ENCODE data around the gene ZDHHC11. TPM values are rescaled to one million over a fixed set of nuclear protein-coding genes. Genes with fewer than 3 reads are reported as not detected.

ZDHHC11 gene
- total RNA-seq, 1 donor from 2014 or later: 27.5 TPM

GRCh38 chr5:864492-865167 lies 13.8 kb upstream of the ZDHHC11 start:
- no peaks in the 10 kb centered on the region for H3K4me1 Mint-ChIP-seq (ENCODE audit: unreplicated experiment)
- H3K4me3 Mint-ChIP-seq: no peak overlapping the region
- H3K27ac Mint-ChIP-seq: no peak overlapping the region
- no peaks in the 10 kb centered on the region for H3K9me3 Mint-ChIP-seq
- no peak for DNase-seq (ENCODE audit: extremely low spot score, unreplicated experiment)
- H3K36me3 Mint-ChIP-seq: peaks cover 22% of the 10 kb centered on the region
- TF ChIP-seq, protein P1, sequence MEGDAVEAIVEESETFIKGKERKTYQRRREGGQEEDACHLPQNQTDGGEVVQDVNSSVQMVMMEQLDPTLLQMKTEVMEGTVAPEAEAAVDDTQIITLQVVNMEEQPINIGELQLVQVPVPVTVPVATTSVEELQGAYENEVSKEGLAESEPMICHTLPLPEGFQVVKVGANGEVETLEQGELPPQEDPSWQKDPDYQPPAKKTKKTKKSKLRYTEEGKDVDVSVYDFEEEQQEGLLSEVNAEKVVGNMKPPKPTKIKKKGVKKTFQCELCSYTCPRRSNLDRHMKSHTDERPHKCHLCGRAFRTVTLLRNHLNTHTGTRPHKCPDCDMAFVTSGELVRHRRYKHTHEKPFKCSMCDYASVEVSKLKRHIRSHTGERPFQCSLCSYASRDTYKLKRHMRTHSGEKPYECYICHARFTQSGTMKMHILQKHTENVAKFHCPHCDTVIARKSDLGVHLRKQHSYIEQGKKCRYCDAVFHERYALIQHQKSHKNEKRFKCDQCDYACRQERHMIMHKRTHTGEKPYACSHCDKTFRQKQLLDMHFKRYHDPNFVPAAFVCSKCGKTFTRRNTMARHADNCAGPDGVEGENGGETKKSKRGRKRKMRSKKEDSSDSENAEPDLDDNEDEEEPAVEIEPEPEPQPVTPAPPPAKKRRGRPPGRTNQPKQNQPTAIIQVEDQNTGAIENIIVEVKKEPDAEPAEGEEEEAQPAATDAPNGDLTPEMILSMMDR (conservative IDR thresholded peaks at IDR 0.05): no peak
- H3K27me3 Mint-ChIP-seq: no peaks in the 10 kb centered on the region

GRCh38 chr5:863244-863805 lies 12.5 kb upstream of the ZDHHC11 start:
- H3K27ac Mint-ChIP-seq: no peak overlapping the region

DNA sequence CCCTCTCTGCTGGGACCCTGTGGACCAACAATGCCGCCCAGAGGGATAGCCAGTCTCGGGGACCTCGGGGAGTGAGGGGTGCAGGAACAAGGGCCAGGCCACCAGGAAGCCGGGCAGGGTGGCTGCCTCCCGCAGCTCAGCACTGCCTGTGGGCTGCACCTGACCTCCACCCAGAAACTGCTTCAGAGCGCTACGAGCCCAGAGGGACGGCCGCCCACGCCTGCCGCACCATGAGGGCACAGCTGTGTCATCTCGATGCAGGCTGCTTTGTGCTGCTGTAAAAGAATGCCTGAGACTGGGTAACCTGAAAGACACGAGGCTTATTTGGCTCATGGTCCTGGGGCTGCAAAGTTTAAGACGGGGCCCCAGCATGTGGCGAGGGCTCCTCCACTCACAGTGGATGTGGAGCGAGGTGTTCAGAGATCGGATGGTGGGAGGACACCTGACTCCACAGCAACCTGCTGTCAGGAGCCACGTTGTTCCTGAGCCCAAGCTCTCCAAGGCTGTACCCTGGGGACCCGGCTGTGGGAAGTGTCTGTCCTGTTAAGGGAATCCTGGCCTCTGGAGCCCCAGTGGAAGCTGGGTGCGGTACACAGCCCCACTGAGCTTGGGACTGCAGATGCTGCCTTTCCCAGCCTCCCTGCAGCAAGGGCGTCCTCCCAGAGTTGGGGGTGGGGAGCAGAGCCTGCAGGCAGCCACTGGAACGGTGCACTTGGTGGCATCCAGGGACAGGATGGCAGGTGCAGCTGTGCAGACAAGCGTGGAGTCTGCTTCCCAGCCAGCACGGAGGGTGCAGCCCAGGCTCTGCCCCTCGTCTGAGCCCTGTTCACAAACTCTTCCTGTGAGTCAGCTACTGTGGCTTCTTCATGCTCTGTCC lies 11.8 kb upstream of the ZDHHC11 start:
- H3K27me3 Mint-ChIP-seq: no peaks in the 10 kb centered on the region
- TF ChIP-seq, protein P1 (conservative IDR thresholded peaks at IDR 0.05): no peak
- H3K36me3 Mint-ChIP-seq: peaks cover 9% of the 10 kb centered on the region
- peaks cover 4% of the 10 kb centered on the region for H3K4me1 Mint-ChIP-seq (ENCODE audit: unreplicated experiment)
- H3K4me3 Mint-ChIP-seq: no peak overlapping the region
- no peak for DNase-seq (ENCODE audit: extremely low spot score, unreplicated experiment)
- H3K27ac Mint-ChIP-seq: no peak overlapping the region
- H3K9me3 Mint-ChIP-seq: no peaks in the 10 kb centered on the region

More at GRCh38 chr5:863244-863805, 12.5 kb upstream of the ZDHHC11 start:
- H3K27me3 Mint-ChIP-seq: no peaks in the 10 kb centered on the region
- peaks cover 15% of the 10 kb centered on the region for H3K36me3 Mint-ChIP-seq
- H3K4me3 Mint-ChIP-seq: no peak overlapping the region
- H3K9me3 Mint-ChIP-seq: no peaks in the 10 kb centered on the region
- peaks cover 4% of the 10 kb centered on the region for H3K4me1 Mint-ChIP-seq (ENCODE audit: unreplicated experiment)
- DNase-seq (ENCODE audit: extremely low spot score, unreplicated experiment): no peak
- TF ChIP-seq, protein P1 (conservative IDR thresholded peaks at IDR 0.05): no peak

- Mint-ChIP-seq H3K4me1 (ENCODE audit: unreplicated experiment) (peaks cover 4% of the 10 kb centered on the region), H3K27me3 (no peaks in the 10 kb centered on the region), H3K27ac (no peak overlapping the region), H3K36me3 (peaks cover 5% of the 10 kb centered on the region), H3K9me3 (no peaks in the 10 kb centered on the region), H3K4me3 (no peak overlapping the region)
- TF ChIP-seq, protein P1 (conservative IDR thresholded peaks at IDR 0.05): no peak
- DNase-seq (ENCODE audit: extremely low spot score, unreplicated experiment): no peak
Observed at GRCh38 chr5:861442-862366, 10.9 kb upstream of the ZDHHC11 start.

Measured in type B pancreatic cell (in vitro differentiated cells).